Fibroblast of lung (primary cell): Measurements from ENCODE around the gene PARPBP.

Experiments used
- EZH2 ChIP-seq: IDR thresholded peaks from 2 replicates; pipeline ENCODE4 v1.5.1; 2012; ENCODE audit warnings: low read length, control low read depth, mild to moderate bottlenecking; ENCODE audit errors: missing control alignments
- TF ChIP-seq, protein P1 (sequence below), 2 donors: IDR thresholded peaks in 1 of 2; conservative IDR thresholded peaks in 1 of 2; 1 replicate in 1 of 2; 2 replicates in 1 of 2; pipeline ENCODE4 v1.5.1; 2011 to 2012; ENCODE audit warnings: low read length in 2 of 2, control low read depth in 1 of 2, inconsistent platforms in 1 of 2, low read depth in 1 of 2, mild to moderate bottlenecking in 1 of 2

DNA sequence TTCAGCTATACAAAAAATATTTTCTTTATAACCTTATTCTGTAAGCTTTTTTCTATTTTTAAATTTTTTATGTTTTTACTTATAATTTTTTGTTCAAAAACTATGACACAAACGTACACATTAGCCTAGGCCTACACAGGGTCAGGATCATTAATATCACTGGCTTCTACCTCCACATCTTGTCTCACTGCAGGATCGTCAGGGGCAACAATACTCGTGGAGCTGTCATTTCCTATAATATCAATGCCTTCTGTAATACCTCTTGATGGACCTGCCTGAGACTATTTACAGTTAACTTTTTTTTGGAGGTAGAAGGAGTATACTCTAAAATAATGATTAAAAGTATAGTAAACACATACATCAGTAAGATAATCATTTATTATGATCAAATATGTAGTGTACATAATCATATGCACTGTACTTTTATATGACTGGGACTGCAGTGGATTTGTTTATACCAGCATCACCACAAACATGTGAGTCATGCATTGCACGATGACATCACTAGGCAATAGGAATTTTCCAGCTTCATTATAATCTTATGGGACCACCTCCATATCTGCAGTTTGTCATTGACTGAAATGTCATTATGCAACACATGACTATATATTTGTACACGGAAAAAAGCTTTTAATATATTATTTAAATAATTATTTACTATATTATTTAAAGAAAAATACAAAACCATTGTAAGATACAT lies 96.2 kb downstream of the PARPBP start:
- TF ChIP-seq, protein P1, sequence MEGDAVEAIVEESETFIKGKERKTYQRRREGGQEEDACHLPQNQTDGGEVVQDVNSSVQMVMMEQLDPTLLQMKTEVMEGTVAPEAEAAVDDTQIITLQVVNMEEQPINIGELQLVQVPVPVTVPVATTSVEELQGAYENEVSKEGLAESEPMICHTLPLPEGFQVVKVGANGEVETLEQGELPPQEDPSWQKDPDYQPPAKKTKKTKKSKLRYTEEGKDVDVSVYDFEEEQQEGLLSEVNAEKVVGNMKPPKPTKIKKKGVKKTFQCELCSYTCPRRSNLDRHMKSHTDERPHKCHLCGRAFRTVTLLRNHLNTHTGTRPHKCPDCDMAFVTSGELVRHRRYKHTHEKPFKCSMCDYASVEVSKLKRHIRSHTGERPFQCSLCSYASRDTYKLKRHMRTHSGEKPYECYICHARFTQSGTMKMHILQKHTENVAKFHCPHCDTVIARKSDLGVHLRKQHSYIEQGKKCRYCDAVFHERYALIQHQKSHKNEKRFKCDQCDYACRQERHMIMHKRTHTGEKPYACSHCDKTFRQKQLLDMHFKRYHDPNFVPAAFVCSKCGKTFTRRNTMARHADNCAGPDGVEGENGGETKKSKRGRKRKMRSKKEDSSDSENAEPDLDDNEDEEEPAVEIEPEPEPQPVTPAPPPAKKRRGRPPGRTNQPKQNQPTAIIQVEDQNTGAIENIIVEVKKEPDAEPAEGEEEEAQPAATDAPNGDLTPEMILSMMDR (conservative IDR thresholded peaks at IDR 0.05 in 1 of 2, IDR thresholded peaks at IDR 0.05 in 1 of 2; ENCODE audit: low read depth in 1 of 2, low read length in 2 of 2), result no peak
- TF ChIP-seq EZH2, result no peak
